HG02981 (cell line): ENCODE results near the gene SLC20A1.
A peak's percentile ranks its signal among the peaks of the same experiment; 100 is the strongest.

ENCODE experiments used
- ATAC-seq: cut with Tn5 transposase; IDR thresholded peaks from one replicate; pipeline ENCODE4 v1.9.1; 2021; ENCODE audit warnings: mild to moderate bottlenecking, moderate library complexity; ENCODE audit not compliant: unreplicated experiment

SLC20A1 gene

DNA sequence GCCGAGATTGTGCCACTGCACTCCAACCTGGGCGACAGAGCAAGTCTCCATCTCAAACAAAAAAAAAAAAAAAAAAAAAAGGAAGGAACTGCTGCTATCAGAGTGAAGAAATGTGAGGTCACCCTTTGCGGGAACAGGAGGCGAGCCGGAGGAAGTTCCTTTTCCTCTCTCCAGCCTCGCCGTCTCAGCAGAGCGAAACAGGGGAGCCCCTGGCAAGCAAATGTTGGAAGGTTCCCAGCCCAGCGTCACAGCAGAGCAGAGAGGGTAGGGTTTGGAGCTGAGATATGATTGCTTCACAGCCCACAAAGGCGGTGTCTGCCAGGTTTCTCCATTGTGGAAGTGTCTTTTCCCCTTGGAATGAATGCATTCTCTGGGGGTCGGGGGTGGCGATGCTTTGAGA is 28.5 kb downstream of the SLC20A1 start:
- no peak for ATAC-seq

DNA sequence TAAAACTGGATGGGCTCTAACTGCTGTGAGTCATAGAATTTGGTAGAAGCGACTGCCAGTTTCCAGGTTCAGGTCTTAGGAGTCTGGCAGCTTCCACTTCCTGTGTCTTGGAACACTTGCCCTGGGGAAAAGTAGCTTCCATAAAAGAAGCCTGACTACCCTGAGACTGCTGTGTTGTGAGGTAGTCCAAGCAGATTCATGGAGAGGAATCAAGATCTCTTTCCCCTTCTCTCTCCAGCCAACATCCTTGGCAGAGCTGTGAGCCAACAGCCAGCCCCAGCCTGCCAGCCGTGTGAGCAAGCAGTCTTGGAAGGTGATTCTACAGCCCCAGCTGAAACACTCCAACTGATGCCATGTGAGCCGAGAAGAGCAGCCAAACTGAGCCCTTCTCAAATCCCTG is 33.7 kb downstream of the SLC20A1 start:
- ATAC-seq = no peak

DNA sequence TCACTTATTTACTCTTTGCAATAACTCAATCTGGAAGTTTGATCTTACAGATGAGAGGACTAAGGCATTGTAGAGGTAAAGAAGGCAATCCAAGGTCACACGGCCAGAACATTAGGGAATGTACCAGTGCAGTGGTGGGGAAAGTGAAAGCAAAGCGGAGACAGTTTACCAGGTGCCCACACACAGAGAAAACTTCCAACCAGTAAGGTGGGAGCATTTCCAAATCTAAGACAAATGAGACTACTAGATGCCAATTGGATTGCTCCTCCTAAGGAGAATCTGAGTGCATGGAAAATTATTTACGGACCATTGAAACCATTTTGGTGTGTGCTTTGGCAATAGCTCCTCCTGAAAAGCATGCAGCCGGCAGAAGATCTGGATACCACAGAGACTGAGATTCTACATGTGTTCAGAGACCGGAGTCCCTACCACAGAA is 34.9 kb downstream of the SLC20A1 start:
- no peak for ATAC-seq

DNA sequence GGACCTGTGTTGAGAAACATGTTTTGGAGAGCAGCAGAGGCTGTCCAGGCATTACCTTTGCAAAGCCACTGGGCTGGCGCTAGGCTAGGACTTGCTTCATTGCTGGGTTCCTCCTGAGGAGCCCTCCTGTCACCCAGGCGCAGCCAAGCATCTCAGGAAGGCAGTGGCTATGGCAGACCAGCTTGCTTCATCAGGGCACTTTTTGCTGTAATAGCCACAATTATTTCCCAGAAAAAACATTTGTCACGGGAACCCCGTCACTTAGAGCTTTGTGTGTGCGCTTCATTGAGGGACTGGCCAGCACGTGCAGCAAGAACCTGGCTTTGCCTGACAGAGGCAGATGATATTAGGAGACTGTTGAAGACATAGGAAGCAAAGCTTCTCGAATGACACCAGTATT is 36.4 kb downstream of the SLC20A1 start:
- ATAC-seq = no peak

DNA sequence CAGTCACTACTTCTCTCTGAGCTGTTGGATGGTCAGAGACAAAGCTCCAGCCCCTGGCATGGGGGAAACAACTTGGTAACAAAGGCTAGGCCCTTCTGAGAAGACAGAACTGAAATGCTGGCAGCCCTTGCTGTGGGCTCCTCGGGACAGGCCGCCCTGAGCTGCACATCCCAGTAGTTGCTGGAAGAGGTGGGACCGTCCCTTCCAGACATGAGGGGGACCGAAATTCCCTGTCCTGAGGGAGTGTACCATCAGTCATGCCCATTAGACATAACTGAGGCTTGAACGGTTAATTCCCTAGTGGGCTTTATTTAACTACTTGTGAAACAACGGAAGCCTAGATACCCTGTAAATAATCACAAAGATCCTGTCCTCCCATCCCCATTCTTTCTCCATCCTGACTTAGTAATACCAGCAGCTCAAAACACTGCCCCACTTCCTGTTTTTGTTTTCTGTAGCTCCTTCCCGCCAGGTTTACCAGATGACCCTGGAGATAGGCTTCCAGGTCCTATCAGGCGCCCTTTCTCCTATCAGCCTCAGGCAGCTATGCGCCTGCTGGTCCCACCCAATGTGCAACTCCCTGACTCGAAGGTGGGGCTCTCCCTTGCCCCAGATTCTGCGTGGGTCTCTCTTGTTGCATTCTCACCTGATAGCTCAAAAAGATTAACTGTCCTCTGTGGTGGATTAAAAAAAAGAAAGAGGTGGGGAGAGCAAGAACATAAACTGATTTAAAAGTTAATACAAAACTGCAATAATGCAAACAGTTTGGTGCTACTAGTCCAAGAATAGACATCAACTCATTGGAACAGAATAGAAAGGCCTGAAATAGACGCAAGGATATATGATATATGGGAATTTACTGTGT is 38.0 kb downstream of the SLC20A1 start:
- ATAC-seq = no peak

DNA sequence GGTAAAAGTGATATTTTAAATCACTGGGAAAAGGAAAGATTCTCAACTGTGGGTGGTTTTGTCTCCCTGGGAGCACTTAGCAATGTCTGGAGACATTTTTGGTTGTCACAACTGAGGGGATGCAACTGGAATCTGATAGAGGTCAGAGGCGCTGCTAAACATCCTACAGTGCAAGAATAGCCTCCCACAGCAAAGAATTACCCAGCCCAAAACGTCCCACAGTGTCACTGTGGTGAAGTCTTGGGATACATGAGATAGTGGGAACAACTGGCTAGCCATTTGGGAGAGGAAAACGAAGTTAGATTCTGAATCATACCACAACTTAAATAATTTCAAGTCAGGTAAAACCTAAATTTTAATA is 38.7 kb downstream of the SLC20A1 start:
- ATAC-seq = no peak

DNA sequence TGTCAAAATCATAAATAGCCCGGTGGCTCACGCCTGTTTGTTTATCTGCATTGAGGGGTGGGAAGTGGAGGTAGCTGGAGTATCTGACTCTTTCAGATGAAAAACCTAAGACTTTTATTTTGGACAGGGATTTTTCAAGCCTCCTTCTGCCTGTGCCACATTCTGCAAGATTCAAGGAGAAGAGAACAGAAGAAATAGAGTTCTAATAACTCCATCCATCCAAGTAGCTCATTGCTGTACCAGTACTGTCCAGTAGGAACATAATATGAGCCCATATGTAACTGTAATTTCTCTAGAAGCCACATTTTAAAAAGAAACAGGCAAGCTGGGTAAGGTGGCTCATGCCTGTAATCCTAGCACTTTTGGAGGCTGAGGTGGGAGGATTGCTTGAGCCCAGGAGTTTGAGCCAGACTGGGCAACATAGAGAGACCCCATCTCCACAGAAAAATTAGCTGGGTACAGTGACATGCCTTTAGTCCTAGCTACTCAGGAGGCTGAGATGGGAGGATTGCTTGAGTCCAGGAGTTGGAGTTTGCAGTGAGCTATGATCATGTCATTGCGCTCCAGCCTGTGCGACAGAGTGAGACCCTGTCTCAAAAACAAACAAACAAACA is 39.6 kb downstream of the SLC20A1 start:
- no peak for ATAC-seq

DNA sequence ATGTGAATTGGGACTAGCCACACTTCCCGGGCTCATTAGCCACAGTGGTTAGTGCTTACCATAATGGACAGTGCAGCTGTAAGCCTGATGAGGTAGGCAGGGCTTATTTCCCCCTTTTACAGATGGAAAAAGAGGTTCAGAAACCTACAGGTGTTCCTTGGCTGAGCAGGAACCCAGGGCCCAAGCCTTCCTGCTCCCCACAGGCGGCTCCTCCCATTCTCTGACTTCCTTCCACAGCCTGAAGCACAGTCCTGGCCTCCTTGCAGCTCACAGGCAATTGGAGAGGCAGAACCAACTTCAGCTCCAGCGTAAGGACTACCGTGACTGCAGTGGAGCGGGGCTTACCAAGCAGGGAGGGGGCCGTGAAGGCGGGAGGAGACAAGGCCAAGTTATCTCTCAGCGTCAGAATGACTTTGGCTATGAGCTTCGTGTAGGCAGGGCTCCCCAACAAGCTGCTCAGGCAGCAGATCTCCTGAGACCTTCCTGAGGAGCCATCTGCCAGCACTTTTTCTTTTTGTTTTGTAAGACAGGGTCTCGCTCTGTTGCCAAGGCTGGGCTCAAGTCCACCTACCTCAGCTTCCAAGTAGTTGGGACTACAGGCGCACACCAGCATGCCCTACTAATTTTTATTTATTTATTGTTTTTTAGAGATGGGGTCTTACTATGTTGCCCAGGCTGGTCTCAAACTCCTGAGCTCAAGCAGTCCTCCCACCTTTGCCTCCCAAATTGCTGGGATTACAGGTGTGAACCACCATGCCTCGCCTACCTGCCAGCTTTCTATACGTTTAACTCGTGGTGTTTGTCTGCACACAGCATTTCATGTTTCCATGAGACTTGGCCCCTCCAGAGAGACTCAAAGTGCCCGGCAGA is 40.8 kb downstream of the SLC20A1 start:
- no peak for ATAC-seq

DNA sequence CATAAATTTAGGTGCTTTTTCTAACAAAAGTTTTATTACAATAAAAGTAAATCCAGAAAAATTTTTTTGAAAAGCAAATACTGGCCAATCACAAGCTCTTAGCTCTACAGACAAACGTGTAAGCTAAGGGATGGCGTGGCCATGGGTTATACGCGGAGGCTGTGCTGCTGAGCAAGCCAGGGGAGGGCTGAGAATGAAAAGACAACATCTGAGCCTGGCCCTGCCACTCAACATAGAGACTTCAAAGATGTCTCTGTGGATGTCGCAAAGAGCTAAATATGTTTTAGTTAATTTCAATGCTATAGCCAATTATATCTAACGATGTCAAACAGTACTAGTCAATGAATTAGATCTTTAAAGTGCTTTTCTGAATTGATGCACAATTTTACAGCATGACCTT is 41.8 kb downstream of the SLC20A1 start:
- ATAC-seq = no peak

DNA sequence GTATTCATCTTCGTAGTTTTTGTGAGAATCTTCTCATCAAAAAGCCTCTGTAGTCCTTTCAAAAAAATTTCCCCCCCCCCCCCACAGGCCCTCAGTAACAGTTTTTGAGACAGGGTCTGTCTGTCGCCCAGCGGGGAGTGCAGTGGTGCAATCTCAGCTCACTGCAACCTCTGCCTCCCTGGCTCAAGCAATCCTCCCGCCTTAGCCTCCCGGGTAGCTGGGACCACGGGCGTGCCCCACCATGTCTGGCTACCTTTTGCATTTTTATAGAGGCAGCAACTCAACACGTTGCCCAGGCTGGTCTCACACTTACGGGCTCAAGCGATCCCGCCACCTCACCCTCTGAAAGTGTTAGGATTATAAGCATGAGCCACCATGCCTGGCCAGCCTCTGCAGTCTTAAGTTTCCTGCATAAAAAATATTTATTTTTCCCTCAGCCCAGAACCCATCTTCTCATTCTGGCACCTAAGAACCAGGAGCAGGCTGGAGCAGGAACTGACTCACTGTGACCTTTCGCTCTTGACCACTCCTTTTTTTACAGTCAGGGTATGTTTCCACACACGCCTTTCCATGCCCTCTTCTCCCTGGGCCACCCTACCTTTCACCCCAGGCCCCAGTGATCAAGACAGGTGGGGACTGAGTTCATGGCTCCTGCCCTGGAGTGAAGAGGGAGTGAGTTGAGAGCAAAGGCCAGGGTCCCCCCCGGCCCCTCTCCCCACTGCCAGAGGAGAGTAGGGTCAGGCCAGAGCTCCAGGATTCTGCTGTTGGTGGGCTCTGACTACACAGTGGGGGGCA is 42.5 kb downstream of the SLC20A1 start:
- no peak for ATAC-seq

DNA sequence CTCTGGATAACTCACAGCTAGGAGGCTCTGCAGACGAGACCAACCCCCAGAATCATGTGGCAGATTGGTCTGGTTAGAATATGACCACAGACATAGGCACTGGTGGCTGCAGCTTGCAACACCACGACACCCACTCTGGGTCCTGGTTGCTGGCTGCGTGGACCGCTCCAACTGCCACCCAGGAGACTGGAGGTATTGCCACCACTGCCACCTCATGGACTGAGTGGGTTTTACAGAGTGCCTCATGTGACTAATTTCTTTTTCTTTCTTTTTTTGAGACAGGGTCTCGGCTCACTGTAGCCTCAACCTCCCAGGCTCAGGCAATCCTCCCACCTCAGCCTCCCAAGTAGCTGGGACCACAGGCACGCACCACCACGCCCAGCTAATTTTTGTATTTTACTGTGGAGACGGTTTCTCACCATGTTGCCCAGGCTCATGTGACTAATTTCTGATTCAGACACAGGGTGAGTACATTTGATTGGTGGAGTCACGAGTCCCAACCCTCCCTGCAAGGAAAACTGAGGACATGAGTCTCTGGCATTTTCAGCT is 45.2 kb downstream of the SLC20A1 start:
- no peak for ATAC-seq

DNA sequence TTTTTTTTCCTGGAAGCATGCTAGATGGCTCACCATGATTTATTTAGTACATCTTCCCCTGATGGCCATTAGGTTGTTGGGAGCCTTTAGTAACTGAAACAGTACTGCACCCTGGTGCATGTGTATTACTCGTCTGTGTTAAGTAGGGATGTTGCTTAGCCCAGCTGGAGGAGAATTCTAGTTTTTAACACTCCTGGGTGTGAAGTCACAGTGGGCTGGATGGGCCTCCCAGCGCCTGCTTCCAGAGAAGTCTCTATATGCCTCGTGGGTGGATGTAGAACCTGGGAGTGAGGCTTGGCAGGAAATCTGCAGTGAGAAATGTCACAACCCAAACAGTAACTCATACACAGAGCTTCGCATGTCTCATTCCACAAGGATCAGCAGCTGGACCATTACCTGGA is 46.1 kb downstream of the SLC20A1 start:
- ATAC-seq = no peak

DNA sequence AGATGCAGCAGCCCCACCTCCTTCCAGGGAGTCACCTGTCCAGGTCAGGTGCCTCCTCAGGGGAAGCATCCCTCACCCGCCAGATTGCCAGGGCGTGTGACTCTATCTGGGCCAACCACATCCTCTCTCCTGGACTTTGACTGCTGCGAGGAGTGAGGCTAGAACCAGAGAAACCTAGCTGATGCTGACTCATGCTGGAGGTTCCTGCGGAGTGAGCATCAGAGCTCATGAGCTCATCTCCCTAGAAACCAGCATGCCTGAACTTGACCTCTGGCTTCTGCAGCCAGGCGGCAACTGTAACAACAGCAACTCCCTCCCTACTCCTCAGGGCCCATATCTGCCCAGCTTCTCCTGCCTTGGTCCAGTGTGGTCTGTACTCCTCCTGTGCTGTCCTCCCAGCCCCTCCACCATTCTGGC is 46.8 kb downstream of the SLC20A1 start:
- peak; percentile 92 for ATAC-seq

DNA sequence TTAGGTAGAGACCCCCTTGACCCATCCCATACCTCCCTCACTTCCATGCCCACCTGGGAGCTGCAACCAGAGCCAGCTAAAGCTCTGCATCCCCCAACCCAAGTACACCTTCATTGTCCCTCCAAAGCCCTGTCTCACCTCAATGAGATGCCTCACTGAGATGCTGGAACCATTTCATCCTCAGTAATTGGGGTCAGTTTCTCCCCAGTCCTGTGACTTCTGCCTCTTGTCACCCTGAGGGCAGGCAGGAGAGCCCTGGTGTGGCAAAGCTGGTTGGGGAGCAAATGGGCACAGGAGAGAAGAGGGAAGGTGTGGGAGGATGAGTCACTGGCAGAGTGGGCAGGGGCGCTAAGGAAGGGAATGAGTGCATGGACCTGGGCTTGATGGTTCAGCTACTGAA is 47.2 kb downstream of the SLC20A1 start:
- no peak for ATAC-seq

DNA sequence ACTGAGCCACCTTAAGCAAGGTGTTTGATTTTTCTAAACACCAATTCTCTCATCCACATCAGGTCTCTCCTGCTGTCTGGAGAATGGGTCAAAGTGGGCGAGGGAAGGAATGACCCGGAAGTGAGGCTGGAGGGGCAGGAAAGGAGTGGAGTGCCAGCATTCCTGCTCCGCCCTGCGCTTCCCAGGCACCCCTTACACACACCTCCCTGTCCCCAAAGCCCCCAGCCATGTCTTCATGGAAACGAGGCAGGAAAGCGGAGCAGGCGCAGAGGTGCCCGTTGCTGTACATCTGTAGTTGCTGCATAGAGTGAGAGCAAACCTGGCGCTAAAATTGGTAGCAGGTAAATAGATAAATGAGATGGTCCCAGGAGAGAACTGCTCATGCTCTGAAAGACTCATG is 47.9 kb downstream of the SLC20A1 start:
- no peak for ATAC-seq

DNA sequence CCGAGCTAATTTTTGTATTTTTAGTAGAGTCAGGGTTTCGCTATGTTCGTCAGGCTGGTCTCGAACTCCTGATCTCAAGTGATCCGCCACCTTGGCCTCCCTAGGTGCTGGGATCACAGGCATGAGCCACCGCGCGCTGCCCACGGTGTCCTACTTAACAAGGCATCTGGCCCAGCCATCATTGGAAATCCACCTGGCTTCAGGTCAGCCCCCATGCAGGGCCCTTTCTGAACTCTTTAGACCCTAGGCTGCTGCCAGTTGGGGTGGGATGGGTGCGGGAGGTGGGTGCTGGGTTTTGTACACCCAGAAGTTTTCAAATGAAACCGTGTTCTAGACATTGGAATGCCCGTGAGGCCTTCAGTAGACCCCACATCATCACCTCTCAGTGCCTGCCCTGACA is 48.4 kb downstream of the SLC20A1 start:
- ATAC-seq = no peak

DNA sequence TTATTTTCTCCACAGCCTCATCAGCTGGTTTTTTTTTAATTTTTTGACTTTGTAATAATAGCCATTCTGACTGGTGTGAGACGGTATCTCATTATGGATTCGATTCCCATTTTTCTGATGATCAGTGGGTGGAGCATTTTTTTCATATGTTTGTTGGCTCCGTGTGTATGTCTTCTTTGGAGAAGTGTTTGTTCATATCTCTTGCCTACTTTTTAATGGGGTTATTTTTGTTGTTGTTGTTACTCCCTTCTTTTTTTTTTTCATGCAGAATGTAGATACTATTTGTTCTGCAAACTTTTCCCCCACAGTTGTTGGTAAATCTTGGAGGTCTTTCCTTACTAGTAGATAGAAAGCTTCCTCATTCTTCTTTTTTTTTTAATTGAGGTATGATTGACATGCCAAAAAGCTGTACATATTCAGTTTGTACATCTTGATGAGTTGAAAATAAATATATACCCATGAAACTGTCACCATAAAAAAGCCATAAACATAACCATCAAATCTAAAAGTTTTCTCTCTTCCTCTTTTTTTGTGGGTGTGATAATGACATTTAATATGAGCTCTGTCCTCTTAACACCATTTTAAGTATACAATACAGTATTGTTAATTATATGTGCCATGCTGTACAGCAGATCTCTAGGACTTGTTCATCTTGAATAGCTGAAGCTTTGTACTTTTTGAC is 53.2 kb downstream of the SLC20A1 start:
- ATAC-seq = no peak

DNA sequence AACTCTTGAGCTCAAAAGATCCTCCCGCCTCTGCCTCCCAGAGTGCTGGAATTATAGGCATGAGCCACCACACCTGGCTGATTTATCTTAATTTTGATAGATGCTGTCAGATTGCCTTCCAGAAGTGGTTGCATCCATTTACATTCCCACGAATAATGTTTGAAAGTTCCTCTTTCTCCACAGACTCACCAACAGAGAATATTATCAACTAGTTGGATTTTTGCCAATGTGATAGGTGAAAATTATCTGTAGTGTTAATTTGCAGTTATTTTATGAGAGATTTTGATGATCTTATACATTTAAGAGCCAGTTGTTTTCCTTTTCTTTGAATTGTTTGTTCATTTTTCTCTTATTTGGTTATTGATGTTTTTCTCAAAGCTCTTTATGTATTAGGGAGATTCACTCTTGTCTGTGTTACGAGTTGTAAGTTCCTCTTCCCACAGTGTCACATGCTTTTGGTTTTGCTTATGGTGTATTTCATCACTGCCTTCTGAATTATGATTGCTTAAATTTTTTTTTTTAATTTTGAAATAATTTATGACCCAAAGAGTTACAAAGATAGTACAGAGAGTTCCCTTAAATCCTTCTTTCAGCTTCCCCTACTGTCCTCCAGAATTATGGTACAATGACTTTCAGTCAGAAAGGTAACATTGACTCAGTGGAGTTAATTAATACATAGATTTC is 54.4 kb downstream of the SLC20A1 start:
- ATAC-seq = no peak

DNA sequence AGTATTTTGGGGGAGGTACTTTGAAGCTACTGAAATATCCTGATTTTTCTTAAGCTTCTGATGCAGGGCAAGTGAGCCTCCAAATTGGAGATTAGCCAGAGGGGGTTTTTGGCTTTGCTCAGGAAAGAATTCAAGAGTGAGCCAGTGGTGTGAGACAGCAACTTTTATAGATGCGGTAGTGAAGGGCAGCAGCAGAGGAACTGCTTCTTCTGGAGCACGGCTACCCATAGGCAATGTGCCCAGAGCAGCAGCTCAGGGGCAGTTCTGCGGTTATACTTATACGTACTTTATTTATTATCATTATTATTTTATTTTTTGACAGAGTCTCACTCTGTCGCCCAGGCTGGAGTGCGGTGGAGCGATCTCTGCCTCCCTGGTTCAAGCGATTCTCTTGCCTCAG is 55.3 kb downstream of the SLC20A1 start:
- ATAC-seq = no peak
